ENCODE measurements around the gene SKP2. TPM values are rescaled to one million over a fixed set of nuclear protein-coding genes. Genes with fewer than 3 reads are reported as not detected.

SKP2 gene
- total RNA-seq, 1 donor from 2014 or later: 31.4 TPM

DNA sequence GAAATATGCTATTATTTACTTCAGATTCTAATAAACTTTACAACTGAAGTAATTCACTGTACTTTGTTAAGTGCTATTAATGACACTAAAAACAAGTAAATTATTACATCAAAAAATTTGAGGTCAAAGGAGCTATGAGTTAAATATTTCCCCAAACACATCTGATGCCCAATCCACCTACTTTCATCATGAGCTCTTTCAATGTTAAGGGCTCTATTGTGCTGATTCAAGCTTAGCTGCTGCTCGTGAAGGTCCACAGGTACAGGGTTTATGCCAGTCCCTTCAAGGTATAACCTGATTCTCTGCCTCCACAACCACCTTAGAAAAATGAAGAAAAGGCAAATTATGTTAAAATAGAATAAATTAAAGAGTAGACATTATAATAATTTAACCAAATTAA, 65.7 kb downstream of the SKP2 start:
- no peak overlapping the region for H3K4me3 ChIP-seq (ENCODE audit: insufficient read depth, low read depth, low read length)

DNA sequence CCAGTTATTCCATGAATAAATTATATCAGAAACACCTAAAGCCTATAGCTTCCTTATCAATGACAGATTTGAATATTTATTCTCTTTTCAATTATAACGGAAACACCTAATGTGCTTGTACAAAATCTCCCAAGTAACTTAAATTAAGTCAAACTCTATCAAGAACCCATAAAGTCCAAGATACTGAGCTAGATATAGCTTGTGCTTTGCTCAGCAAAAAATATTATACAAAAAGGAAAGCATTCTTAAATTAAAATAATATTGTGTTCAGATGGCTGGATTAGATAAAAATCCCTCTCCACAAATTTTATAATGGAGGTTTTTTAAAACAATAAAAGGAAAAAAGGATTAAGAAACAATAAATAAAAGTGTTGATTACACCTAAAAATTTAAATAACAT, 66.1 kb downstream of the SKP2 start:
- H3K79me2 ChIP-seq (ENCODE audit: insufficient read depth, low read length): no peaks in the 10 kb centered on the region
- H3K27me3 Mint-ChIP-seq (ENCODE audit: low read depth, unreplicated experiment): no peaks in the 10 kb centered on the region
- FAIRE-seq: no peak
- H4K20me1 ChIP-seq (ENCODE audit: insufficient read depth, low read length): no peaks in the 10 kb centered on the region
- no peaks in the 10 kb centered on the region for H3K9me3 Mint-ChIP-seq (ENCODE audit: unreplicated experiment)
- peaks cover 4% of the 10 kb centered on the region for H3K36me3 Mint-ChIP-seq (ENCODE audit: low read depth, unreplicated experiment)
- H3K36me3 ChIP-seq (ENCODE audit: insufficient read depth, low read length): peaks cover 1% of the 10 kb centered on the region
- no peak overlapping the region for H3K4me3 Mint-ChIP-seq (ENCODE audit: unreplicated experiment)
- H3K9ac ChIP-seq (ENCODE audit: low read length): no peak overlapping the region
- H2AFZ ChIP-seq (ENCODE audit: low read depth, low read length): no peak overlapping the region
- H3K9me3 ChIP-seq (ENCODE audit: insufficient read depth, low read depth, low read length): no peaks in the 10 kb centered on the region
- no peaks in the 10 kb centered on the region for H3K4me1 Mint-ChIP-seq (ENCODE audit: low read depth, unreplicated experiment)
- TF ChIP-seq, protein P1, sequence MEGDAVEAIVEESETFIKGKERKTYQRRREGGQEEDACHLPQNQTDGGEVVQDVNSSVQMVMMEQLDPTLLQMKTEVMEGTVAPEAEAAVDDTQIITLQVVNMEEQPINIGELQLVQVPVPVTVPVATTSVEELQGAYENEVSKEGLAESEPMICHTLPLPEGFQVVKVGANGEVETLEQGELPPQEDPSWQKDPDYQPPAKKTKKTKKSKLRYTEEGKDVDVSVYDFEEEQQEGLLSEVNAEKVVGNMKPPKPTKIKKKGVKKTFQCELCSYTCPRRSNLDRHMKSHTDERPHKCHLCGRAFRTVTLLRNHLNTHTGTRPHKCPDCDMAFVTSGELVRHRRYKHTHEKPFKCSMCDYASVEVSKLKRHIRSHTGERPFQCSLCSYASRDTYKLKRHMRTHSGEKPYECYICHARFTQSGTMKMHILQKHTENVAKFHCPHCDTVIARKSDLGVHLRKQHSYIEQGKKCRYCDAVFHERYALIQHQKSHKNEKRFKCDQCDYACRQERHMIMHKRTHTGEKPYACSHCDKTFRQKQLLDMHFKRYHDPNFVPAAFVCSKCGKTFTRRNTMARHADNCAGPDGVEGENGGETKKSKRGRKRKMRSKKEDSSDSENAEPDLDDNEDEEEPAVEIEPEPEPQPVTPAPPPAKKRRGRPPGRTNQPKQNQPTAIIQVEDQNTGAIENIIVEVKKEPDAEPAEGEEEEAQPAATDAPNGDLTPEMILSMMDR (IDR thresholded peaks at IDR 0.05; ENCODE audit: insufficient read depth, low read depth, low read length): no peak
- TF ChIP-seq EZH2 (IDR thresholded peaks at IDR 0.05; ENCODE audit: insufficient read depth, low read length): no peak
- no peak overlapping the region for H3K27ac ChIP-seq (ENCODE audit: low read depth, low read length)
- no peaks in the 10 kb centered on the region for H3K27me3 ChIP-seq (ENCODE audit: insufficient read depth, low read length)
- DNase-seq (ENCODE audit: low read depth): no peak
- H3K4me1 ChIP-seq (ENCODE audit: insufficient read depth, low read length): no peaks in the 10 kb centered on the region
- H3K4me3 ChIP-seq (ENCODE audit: insufficient read depth, low read depth, low read length): no peak overlapping the region
- no peak overlapping the region for H3K27ac Mint-ChIP-seq (ENCODE audit: unreplicated experiment)
- H3K4me2 ChIP-seq (ENCODE audit: low read length): no peak overlapping the region

More for the DNA sequence above, 65.7 kb downstream of the SKP2 start:
- no peak overlapping the region for H3K27ac ChIP-seq (ENCODE audit: low read depth, low read length)
- H3K9me3 ChIP-seq (ENCODE audit: insufficient read depth, low read depth, low read length): no peaks in the 10 kb centered on the region
- no peaks in the 10 kb centered on the region for H3K4me1 Mint-ChIP-seq (ENCODE audit: low read depth, unreplicated experiment)
- H3K27me3 ChIP-seq (ENCODE audit: insufficient read depth, low read length): no peaks in the 10 kb centered on the region
- H3K27me3 Mint-ChIP-seq (ENCODE audit: low read depth, unreplicated experiment): no peaks in the 10 kb centered on the region
- no peak overlapping the region for H3K4me3 Mint-ChIP-seq (ENCODE audit: unreplicated experiment)
- no peak overlapping the region for H3K4me2 ChIP-seq (ENCODE audit: low read length)
- H3K9me3 Mint-ChIP-seq (ENCODE audit: unreplicated experiment): no peaks in the 10 kb centered on the region
- H3K27ac Mint-ChIP-seq (ENCODE audit: unreplicated experiment): no peak overlapping the region
- no peaks in the 10 kb centered on the region for H3K79me2 ChIP-seq (ENCODE audit: insufficient read depth, low read length)
- TF ChIP-seq, protein P1 (IDR thresholded peaks at IDR 0.05; ENCODE audit: insufficient read depth, low read depth, low read length): no peak
- no peaks in the 10 kb centered on the region for H4K20me1 ChIP-seq (ENCODE audit: insufficient read depth, low read length)
- no peak overlapping the region for H2AFZ ChIP-seq (ENCODE audit: low read depth, low read length)
- FAIRE-seq (no peak), DNase-seq (ENCODE audit: low read depth) (no peak)
- no peak overlapping the region for H3K9ac ChIP-seq (ENCODE audit: low read length)
- no peaks in the 10 kb centered on the region for H3K4me1 ChIP-seq (ENCODE audit: insufficient read depth, low read length)
- peaks cover 4% of the 10 kb centered on the region for H3K36me3 Mint-ChIP-seq (ENCODE audit: low read depth, unreplicated experiment)
- H3K36me3 ChIP-seq (ENCODE audit: insufficient read depth, low read length): peaks cover 5% of the 10 kb centered on the region

DNA sequence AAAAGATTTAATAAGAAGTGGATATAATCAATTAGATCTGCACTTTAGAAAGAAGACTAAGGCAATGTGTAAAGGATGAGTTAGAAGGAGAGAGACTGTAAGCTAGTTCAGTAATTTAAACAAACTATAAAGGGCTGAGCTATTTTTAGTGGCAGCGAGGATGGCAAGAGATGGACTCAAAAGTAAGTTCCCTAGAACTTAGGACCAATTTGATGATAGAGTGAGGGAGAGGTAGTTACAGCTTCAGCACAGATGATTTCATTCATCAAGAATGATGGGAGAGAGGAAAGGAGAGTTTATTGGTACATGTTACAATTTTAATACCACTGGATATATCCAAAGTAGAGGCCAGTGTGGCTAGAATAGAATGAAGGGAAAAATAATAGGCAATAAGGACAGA, 70.7 kb downstream of the SKP2 start:
- Histone ChIP-seq H3K36me3 (ENCODE audit: insufficient read depth, low read length) (peaks cover 5% of the 10 kb centered on the region), H3K4me1 (ENCODE audit: insufficient read depth, low read length) (no peaks in the 10 kb centered on the region), H3K4me2 (ENCODE audit: low read length) (no peak overlapping the region), H3K27me3 (ENCODE audit: insufficient read depth, low read length) (no peaks in the 10 kb centered on the region), H3K9ac (ENCODE audit: low read length) (no peak overlapping the region), H3K79me2 (ENCODE audit: insufficient read depth, low read length) (no peaks in the 10 kb centered on the region), H3K9me3 (ENCODE audit: insufficient read depth, low read depth, low read length) (no peaks in the 10 kb centered on the region), H3K4me3 (ENCODE audit: insufficient read depth, low read depth, low read length) (no peak overlapping the region), H4K20me1 (ENCODE audit: insufficient read depth, low read length) (no peaks in the 10 kb centered on the region), H3K27ac (ENCODE audit: low read depth, low read length) (no peak overlapping the region), H2AFZ (ENCODE audit: low read depth, low read length) (no peak overlapping the region)
- DNase-seq (ENCODE audit: low read depth) (no peak), FAIRE-seq (no peak)
- no peaks in the 10 kb centered on the region for H3K4me1 Mint-ChIP-seq (ENCODE audit: low read depth, unreplicated experiment)
- peaks cover 2% of the 10 kb centered on the region for H3K36me3 Mint-ChIP-seq (ENCODE audit: low read depth, unreplicated experiment)
- H3K9me3 Mint-ChIP-seq (ENCODE audit: unreplicated experiment): no peaks in the 10 kb centered on the region
- H3K27ac Mint-ChIP-seq (ENCODE audit: unreplicated experiment): no peak overlapping the region
- no peaks in the 10 kb centered on the region for H3K27me3 Mint-ChIP-seq (ENCODE audit: low read depth, unreplicated experiment)
- TF ChIP-seq, protein P1 (IDR thresholded peaks at IDR 0.05; ENCODE audit: insufficient read depth, low read depth, low read length): no peak
- TF ChIP-seq EZH2 (IDR thresholded peaks at IDR 0.05; ENCODE audit: insufficient read depth, low read length): no peak
- no peak overlapping the region for H3K4me3 Mint-ChIP-seq (ENCODE audit: unreplicated experiment)

Data from astrocyte (in vitro differentiated cells and primary cell).